Measurements from ENCODE around the gene EVI5L.
"Not testable (repeated sequence)": the region's sequence is repeated elsewhere in the genome, so short reads cannot be mapped to it uniquely, and the experiment has no call there.

The EVI5L gene

DNA sequence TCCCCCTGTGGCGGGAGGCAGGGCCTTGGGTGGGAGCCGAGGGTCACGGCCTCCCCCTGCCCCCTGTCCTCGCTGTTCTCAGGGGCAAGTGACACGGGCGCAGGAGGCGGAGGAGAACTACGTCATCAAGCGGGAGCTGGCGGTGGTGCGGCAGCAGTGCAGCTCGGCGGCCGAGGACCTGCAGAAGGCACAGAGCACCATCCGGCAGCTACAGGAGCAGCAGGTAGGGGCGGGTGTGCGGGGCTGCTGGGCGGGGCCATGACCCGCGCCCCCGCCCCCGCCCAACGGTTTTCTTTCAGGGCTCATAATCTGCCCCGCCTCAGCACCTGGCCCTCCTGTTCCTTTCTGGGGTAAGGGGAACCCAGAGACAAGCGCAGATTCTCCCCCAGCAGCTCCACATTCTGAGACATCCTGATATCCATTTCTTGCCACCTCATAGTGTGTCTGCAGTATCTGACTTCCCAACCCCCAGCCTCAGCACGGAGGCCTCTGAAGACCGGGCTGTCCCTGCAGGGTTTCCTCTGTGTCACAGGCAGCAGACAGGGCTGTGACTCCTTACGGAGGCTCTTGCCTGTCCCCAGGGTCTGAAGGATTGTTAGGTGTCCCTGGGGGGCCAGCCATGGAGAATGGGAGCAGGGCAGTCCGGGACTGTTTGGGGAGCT is 28.2 kb downstream of the EVI5L start:
- no peaks in the 10 kb centered on the region for H3K36me3 ChIP-seq (ENCODE audit: low read depth)
- no peak overlapping the region for H3K27ac ChIP-seq (ENCODE audit: poor library complexity, severe bottlenecking)

DNA sequence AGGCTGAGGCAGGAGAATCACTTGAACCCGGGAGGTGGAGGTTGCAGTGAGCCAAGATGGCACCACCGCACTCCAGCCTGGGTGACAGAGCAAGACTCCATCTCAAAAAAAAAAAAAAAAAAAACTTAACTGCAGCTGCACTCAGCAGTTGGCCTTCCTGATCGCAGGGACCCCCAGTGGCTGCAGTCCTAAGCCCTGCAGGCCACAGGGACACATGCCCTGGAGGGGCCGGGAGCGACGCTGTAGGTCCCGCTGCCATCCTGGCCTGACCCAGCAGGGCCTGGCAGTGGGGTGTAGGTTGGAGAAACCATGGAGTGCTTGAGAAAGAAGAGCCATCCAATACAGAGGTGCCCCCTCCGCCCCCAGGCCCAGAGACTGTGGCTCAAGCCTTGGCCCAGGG is 29.1 kb downstream of the EVI5L start:
- not testable (repeated sequence) for H3K27ac ChIP-seq (ENCODE audit: poor library complexity, severe bottlenecking); H3K9me3 ChIP-seq (ENCODE audit: severe bottlenecking); H3K36me3 ChIP-seq (ENCODE audit: low read depth); H3K4me3 ChIP-seq (ENCODE audit: severe bottlenecking); H3K27me3 ChIP-seq (ENCODE audit: insufficient read depth, poor library complexity, severe bottlenecking); ATAC-seq (ENCODE audit: low read depth); H3K4me1 ChIP-seq (ENCODE audit: insufficient read depth, poor library complexity, severe bottlenecking); DNase-seq (ENCODE audit: low spot score)

More for the DNA sequence above, 28.2 kb downstream of the EVI5L start:
- Histone ChIP-seq H3K27me3 (ENCODE audit: insufficient read depth, poor library complexity, severe bottlenecking) (no peaks in the 10 kb centered on the region), H3K9me3 (ENCODE audit: severe bottlenecking) (no peaks in the 10 kb centered on the region), H3K4me3 (ENCODE audit: severe bottlenecking) (no peak overlapping the region), H3K4me1 (ENCODE audit: insufficient read depth, poor library complexity, severe bottlenecking) (no peaks in the 10 kb centered on the region)
- TF ChIP-seq, protein P1, sequence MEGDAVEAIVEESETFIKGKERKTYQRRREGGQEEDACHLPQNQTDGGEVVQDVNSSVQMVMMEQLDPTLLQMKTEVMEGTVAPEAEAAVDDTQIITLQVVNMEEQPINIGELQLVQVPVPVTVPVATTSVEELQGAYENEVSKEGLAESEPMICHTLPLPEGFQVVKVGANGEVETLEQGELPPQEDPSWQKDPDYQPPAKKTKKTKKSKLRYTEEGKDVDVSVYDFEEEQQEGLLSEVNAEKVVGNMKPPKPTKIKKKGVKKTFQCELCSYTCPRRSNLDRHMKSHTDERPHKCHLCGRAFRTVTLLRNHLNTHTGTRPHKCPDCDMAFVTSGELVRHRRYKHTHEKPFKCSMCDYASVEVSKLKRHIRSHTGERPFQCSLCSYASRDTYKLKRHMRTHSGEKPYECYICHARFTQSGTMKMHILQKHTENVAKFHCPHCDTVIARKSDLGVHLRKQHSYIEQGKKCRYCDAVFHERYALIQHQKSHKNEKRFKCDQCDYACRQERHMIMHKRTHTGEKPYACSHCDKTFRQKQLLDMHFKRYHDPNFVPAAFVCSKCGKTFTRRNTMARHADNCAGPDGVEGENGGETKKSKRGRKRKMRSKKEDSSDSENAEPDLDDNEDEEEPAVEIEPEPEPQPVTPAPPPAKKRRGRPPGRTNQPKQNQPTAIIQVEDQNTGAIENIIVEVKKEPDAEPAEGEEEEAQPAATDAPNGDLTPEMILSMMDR (IDR thresholded peaks at IDR 0.05; ENCODE audit: poor library complexity, severe bottlenecking), result no peak
- no peak for DNase-seq (ENCODE audit: low spot score)
- ATAC-seq (ENCODE audit: low read depth), result no peak

DNA sequence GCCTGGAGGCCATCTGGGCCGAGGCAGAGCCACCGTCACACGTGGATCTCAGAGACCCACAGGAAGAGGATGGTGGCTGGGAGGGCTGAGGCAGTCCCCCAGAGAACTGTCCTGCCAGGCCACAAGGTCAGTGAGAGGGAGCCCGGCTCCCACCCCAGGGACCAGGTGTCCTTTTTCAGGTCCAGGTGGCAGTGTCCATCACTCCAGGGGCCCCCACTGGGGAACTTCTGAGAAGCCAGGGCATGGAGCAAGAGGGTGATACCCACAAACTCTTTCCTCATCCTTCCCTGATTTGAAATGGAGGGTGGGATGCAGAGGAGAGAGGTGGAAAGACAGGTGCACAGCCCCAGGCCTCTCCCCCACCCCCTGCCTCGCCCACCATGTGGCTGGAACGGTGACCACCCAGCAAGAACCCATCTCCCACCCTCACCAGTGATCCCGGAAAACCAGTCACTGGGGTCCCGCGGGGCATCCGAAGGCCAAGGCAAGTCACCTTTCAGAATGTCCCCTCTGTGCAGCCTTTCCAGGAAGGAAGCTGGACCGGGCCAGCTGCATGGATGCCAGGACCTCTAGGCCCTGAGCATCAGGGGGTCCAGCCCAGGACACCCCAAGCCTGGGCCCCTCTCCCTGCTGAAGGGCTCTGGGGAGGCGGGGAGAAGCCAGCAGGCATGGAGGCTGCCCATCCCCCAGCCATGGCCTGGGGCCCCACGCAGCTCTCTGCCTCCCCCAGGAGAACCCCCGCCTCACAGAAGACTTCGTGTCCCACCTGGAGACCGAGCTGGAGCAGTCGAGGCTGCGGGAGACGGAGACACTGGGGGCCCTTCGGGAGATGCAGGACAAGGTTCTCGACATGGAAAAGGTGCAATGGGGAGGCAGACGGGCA is 30.1 kb downstream of the EVI5L start:
- no peak for ATAC-seq (ENCODE audit: low read depth)
- no peak for DNase-seq (ENCODE audit: low spot score)
- Histone ChIP-seq H3K4me3 (ENCODE audit: severe bottlenecking) (no peak overlapping the region), H3K9me3 (ENCODE audit: severe bottlenecking) (no peaks in the 10 kb centered on the region), H3K27me3 (ENCODE audit: insufficient read depth, poor library complexity, severe bottlenecking) (no peaks in the 10 kb centered on the region), H3K36me3 (ENCODE audit: low read depth) (no peaks in the 10 kb centered on the region), H3K27ac (ENCODE audit: poor library complexity, severe bottlenecking) (no peak overlapping the region), H3K4me1 (ENCODE audit: insufficient read depth, poor library complexity, severe bottlenecking) (no peaks in the 10 kb centered on the region)
- TF ChIP-seq, protein P1 (IDR thresholded peaks at IDR 0.05; ENCODE audit: poor library complexity, severe bottlenecking), result no peak

DNA sequence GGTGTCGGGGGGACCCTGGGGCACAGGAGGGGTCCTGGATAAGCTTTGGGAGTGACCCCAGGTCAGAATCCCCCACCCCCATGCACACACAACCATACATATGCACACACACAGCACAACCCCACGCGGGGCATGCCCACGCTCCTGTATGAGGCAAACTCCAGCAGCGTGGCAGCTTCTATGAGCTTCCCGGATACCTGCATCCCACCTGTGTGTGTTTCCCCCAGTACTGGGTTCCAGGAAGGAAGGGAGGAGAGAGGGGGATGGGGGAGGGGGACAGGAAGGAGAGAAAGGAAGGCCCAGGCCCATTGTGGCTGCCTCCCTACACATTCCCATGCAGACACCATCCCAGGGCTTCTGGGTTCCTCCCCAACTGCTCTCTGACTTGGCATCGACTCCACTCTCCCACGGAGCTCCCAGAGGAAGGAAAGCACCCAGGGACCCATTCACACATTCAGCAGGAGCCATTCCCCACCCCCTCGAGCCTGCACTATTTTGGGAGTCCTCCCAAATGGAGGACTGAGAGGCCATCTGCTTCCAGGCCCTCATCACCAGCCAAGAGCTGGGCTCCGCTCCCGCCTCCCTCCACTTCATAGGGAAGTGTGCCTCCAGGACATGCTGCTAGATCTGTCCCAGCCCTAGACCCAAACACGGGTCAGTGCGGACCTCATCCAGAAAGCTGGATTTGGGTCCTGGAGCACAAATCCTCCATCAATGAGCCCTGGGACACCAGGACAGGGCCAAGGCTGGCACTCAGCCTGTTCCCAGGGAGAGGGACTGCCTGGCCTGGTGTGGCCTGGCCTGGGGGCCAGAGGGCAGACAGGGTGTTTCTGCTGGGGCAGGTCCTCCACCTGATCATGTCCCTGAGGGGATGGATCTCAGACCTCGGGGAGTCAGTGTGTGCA is 30.9 kb downstream of the EVI5L start:
- ATAC-seq (ENCODE audit: low read depth) (no peak), DNase-seq (ENCODE audit: low spot score) (no peak)
- Histone ChIP-seq H3K9me3 (ENCODE audit: severe bottlenecking) (no peaks in the 10 kb centered on the region), H3K4me1 (ENCODE audit: insufficient read depth, poor library complexity, severe bottlenecking) (no peaks in the 10 kb centered on the region), H3K27ac (ENCODE audit: poor library complexity, severe bottlenecking) (no peak overlapping the region), H3K36me3 (ENCODE audit: low read depth) (no peaks in the 10 kb centered on the region), H3K27me3 (ENCODE audit: insufficient read depth, poor library complexity, severe bottlenecking) (no peaks in the 10 kb centered on the region), H3K4me3 (ENCODE audit: severe bottlenecking) (no peak overlapping the region)
- TF ChIP-seq, protein P1 (IDR thresholded peaks at IDR 0.05; ENCODE audit: poor library complexity, severe bottlenecking), result no peak
